Measurements from ENCODE around the gene TMTC4.

DNA sequence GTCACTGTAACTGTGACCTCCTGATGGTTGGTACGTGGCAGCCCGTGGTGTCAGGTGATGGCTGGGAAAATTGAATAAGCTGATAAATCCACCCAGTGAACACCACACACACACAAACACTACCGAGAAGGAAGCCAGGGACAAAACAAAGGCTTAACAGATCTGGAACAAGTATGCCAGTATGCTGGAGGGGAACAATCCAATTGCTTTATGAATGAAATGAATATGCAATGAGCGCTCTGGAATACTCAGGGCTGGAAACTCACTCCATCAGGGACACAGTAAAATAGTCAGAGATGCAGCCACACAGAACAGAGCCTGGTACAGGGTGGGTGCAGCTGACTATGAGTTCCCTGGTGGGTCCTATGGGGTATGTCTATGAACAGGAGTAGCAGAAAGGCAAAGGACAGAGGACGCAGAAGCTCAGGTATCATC, 16.7 kb downstream of the TMTC4 start:
- TF ChIP-seq EZH2 (IDR thresholded peaks at IDR 0.05; ENCODE audit: low read length, unreplicated experiment) = no peak
- TF ChIP-seq, protein P1, sequence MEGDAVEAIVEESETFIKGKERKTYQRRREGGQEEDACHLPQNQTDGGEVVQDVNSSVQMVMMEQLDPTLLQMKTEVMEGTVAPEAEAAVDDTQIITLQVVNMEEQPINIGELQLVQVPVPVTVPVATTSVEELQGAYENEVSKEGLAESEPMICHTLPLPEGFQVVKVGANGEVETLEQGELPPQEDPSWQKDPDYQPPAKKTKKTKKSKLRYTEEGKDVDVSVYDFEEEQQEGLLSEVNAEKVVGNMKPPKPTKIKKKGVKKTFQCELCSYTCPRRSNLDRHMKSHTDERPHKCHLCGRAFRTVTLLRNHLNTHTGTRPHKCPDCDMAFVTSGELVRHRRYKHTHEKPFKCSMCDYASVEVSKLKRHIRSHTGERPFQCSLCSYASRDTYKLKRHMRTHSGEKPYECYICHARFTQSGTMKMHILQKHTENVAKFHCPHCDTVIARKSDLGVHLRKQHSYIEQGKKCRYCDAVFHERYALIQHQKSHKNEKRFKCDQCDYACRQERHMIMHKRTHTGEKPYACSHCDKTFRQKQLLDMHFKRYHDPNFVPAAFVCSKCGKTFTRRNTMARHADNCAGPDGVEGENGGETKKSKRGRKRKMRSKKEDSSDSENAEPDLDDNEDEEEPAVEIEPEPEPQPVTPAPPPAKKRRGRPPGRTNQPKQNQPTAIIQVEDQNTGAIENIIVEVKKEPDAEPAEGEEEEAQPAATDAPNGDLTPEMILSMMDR (conservative IDR thresholded peaks at IDR 0.05; ENCODE audit: low read depth, low read length) = no peak

All from PC-3 (cell line).